Activated CD4-positive, alpha-beta T cell treated with anti-CD3 and anti-CD28 coated beads, Interleukin-2, amount 50 U/mL, for 1 hour (primary cell): ENCODE measurements around the gene C1D.
"Not testable (repeated sequence)": the region's sequence is repeated elsewhere in the genome, so short reads cannot be mapped to it uniquely, and the experiment has no call there.

Source experiments
- DNase-seq: peaks from one replicate; pipeline ENCODE4 v3.0.0-alpha.2; 2020

The C1D gene, protein sequence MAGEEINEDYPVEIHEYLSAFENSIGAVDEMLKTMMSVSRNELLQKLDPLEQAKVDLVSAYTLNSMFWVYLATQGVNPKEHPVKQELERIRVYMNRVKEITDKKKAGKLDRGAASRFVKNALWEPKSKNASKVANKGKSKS

GRCh38 chr2:68062680-68063387, at the start of gene C1D:
Gene C1D, minus strand, starts transcription at chr2:68063004. Its CDS starts 15,694 bp downstream, at chr2:68047310.
- DNase-seq = peak; percentile 94

GRCh38 chr2:68110102-68110501, 47.3 kb upstream of the C1D start:
- no peak for DNase-seq

GRCh38 chr2:68108120-68108519, 45.3 kb upstream of the C1D start:
- no peak for DNase-seq

- DNase-seq = no peak
Observed at GRCh38 chr2:68107475-68107874, 44.7 kb upstream of the C1D start.

GRCh38 chr2:68104111-68104835, 41.5 kb upstream of the C1D start:
- no peak for DNase-seq

DNA sequence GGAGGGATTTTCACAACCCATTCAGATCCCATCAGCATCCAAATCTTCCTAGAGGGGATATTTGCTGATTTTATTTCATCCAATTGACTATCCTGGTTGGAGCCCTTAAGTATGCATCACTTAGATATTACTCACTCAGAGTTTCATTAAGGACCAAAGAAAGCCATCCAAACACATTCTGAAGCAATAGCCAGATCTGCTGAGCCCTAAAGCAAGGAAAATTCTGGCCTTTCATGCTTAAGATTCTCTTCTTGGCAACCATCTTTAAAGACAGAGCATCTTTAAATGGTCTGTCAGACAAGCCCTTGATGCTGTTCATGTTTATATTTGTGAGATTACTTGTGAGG, 40.9 kb upstream of the C1D start:
- DNase-seq = no peak

GRCh38 chr2:68103030-68103708, 40.4 kb upstream of the C1D start:
- no peak for DNase-seq

GRCh38 chr2:68100189-68100588, 37.4 kb upstream of the C1D start:
- DNase-seq = no peak

DNA sequence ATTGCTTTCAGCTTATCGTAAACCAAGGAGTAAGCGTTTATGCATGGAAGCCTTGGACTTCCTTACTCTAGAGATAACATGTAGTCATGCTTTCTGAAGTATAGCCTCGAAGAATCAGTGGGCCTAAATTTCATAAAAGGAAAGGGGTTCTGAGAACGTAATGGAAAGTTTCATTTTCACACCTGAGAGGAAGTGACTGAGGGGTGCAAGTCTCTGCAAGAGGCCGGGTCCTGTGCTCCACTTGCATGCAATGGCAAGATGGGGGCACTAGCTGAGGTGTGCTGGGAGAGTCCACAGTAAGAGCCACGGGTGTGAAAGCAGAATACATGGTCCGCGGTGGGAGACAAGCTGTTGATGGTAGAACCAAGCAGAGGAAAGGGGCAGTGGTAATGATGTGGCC, 36.5 kb upstream of the C1D start:
- no peak for DNase-seq

- no peak for DNase-seq
Observed at GRCh38 chr2:68098291-68098797, 35.5 kb upstream of the C1D start.

- no peak for DNase-seq
Observed at GRCh38 chr2:68094111-68094510, 31.3 kb upstream of the C1D start.

DNA sequence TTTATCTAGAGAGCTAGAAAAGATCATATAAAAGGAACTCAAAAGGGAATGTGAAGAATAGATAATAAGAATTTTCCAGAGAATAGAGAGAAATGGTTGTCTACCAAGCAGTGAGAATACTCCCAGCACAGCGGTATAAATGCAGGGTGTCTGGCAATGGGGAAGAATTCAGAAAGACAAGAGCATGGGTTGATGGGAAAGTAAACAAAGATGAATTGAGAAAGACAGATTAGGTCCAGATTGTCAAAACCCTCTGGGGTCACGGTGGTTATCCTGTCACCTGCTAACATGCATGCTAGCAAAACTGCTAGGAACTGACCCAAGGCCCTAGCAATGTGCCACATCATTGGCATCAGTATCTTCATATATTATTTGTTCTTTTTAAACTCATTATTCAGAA, 30.8 kb upstream of the C1D start:
- no peak for DNase-seq

DNA sequence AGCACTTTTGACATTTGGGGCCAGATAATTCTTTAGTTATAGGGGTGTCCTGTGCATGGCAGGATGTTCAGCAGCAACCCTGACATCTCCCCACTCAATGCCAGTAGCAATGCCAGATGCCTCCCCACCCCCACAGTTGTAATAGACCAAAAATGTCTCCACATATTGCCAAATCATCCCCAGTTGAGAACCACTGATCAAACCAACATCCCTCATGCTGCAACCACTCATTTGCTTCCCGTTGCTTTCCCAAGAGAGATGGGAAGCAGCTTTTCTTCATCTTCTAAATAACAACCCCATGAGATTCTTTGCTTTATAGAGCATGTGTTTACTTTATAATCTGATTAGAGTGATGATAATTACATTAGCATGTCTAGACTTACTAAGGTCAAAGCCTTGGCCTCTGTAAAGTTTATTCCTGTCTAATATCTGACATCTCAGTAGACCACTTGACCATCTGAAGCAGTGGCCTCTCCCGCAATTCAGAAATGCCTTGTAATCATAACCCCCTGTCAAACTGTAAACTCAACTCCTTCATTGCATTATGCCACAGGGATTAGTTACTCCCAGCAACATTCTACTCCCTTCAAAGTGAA, 28.7 kb upstream of the C1D start:
- no peak for DNase-seq

GRCh38 chr2:68089961-68090360, 27.2 kb upstream of the C1D start:
- DNase-seq = no peak

DNA sequence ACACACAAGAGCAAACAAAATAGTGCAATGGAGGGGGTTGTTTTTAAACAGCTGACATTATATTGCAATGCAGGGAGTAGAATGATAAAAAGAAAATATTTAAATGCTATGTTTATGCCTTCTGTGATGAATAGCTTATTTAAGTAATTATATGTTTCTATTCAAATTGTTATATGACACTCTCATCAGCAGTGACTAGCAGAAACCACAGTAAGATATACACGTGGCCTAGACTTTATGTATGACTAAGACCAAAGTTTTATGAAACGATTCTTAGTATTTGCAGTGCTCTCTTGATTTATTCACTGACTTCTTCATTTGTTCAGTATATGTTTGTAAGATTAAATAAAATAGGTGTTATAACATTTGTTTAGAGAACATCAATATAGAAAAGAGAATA, 26.1 kb upstream of the C1D start:
- no peak for DNase-seq

DNA sequence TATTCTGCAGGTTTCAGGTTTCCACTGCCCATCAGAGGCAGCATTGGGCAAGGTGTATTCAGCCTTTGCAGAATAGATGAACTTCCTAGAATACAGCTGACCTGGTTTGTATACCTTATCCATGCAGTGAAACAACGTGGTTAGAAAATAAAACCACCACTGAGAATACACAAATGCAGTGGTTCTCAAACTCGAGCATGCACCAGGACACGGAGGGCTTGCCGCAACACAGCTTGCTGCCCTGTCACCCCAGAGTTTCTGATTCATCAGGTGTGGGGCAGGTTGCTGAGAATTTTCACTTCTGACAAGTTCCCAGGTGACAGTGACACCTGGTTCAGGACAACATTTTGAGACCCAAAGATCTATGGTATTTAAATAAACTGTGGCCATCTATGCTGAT, 23.4 kb upstream of the C1D start:
- DNase-seq = no peak

GRCh38 chr2:68083346-68083745, 20.5 kb upstream of the C1D start:
- DNase-seq = no peak

DNA sequence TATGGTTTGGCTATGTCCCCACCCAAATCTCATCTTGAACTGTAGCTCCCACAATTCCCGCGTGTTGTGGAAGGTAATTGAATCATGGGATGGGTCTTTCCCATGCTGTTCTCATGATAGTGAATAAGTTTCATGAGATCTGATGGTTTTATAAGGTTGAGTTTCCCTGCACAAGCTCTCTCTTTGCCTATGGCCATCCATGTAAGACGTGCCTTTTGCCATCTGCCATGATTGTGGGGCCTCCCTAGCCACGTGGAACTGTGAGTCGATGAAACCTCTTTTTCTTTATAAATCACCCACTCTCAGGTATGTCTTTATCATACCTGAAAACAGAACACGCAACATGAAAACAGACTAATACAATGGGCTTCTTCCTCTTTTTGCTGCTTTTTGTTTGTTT, 11.2 kb upstream of the C1D start:
- no peak for DNase-seq

DNA sequence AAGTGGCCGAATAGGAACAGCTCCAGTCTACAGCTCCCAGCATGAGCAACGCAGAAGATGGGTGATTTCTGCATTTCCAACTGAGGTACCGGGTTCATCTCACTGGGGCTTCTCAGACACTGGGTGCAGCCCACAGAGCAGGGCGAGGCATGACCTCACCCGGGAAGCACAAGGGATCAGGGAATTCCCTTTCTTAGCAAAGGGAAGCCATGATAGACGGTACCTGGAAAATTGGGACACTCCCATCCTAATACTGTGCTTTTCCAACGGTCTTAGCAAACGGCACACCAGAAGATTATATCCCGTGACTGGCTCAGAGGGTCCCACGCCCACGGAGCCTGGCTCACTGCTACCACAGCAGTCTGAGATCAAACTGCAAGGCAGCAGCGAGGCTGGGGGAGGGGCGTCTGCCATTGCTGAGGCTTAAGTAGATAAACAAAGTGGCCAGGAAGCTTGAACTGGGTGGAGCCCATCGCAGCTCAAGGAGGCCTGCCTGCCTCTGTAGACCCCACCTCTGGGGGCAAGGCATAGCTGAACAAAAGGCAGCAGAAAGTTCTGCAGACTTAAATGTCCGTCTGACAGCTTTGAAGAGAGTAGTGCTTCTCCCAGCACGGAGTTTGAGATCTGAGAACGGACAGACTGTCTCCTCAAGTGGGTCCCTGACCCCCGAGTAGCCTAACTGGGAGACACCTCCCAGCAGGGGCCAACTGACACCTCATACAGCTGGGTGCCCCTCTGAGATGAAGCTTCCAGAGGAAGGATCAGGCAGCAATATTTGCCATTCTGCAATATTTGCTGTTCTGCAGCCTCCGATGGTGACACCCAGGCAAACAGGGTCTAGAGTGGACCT, 1.2 kb upstream of the C1D start:
- DNase-seq = not testable (repeated sequence)

DNA sequence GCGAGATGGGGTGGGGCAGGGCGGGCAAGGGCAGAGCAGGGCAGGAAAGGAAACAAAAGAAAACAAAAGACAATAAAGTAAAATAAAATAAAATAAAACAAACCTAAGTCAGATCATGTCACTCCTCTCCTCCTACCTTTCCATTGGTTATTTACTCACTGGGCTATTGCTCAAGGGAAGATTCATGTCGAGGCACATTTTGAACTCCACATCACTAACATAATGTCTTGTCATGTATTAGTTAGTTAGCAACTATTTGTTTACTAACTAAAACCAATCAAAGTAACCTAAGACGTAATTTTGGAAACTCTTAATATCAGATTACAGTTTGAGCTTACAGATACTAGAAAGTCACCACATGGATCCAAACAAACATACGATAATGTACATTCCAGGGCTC, 2.2 kb downstream of the C1D start:
- DNase-seq = no peak

- DNase-seq = no peak
Observed at GRCh38 chr2:68059784-68060525, 2.8 kb downstream of the C1D start.
